ENCODE measurements around the gene FAM210B. TPM values are rescaled to one million over a fixed set of nuclear protein-coding genes. Genes with fewer than 3 reads are reported as not detected.

Gene FAM210B
- total and polyA plus RNA-seq, 2 of the 13 experiments (the other 11 are each of a cell fraction or from before 2014, with no cell fraction given): 75.9 to 107 TPM

- TF ChIP-seq ARID5B (CRISPR knock-in tag; IDR thresholded peaks at IDR 0.05) (0 out of 2 replicates have a peak, but pooled peaks have one; percentile 21), REPIN1 (CRISPR knock-in tag; IDR thresholded peaks at IDR 0.05; ENCODE audit: borderline replicate concordance, low read depth) (no peak), CEBPB (IDR thresholded peaks at IDR 0.05; ENCODE audit: borderline replicate concordance, low read depth, low read length) (peak; percentile 84), UBTF (CRISPR knock-in tag; IDR thresholded peaks at IDR 0.05) (no peak), TFAP4 (IDR thresholded peaks at IDR 0.05; ENCODE audit: borderline replicate concordance, low read depth) (peak; percentile 93), ZNF180 (CRISPR knock-in tag; IDR thresholded peaks at IDR 0.05; ENCODE audit: borderline replicate concordance, low read depth) (no peak), TCF7 (IDR thresholded peaks at IDR 0.05; ENCODE audit: low read depth) (no peak), NR3C1 (CRISPR knock-in tag; IDR thresholded peaks at IDR 0.05) (no peak), NR2F2 (IDR thresholded peaks at IDR 0.05; ENCODE audit: borderline replicate concordance, low read depth) (no peak), ZBTB34 (CRISPR knock-in tag; IDR thresholded peaks at IDR 0.05) (no peak), U2AF1 (optimal IDR thresholded peaks at IDR 0.05; ENCODE audit: low read depth, low read length) (no peak), ZMAT3 (CRISPR knock-in tag; conservative IDR thresholded peaks at IDR 0.05) (no peak), CEBPG (CRISPR knock-in tag; IDR thresholded peaks at IDR 0.05) (peak; percentile 30; the same call in 1 of the 2 replicates), RERE (CRISPR knock-in tag; IDR thresholded peaks at IDR 0.05; ENCODE audit: low read depth) (no peak)
Observed at GRCh38 chr20:56373942-56374341, 15.2 kb downstream of the FAM210B start (continued).
